MM.1S (cell line): ENCODE results near the gene USP54.
"Not testable (repeated sequence)": the region's sequence is repeated elsewhere in the genome, so short reads cannot be mapped to it uniquely, and the experiment has no call there.

ENCODE experiments used
- CTCF ChIP-seq: fragments of 300-600 bp; sonication (generic); IDR thresholded peaks from 2 replicates; pipeline ENCODE4 v1.5.1; 2016; ENCODE audit warnings: antibody characterized with exemption, low read length, mixed read lengths
- EZH2 ChIP-seq: fragments of 300-600 bp; sonication (generic); optimal IDR thresholded peaks from 2 replicates; pipeline ENCODE3; 2017; ENCODE audit warnings: low read depth, mild to moderate bottlenecking, antibody characterized with exemption, low read length, mixed read lengths
- EZH2phosphoT487 ChIP-seq: fragments of 300-600 bp; sonication (generic); IDR thresholded peaks from 2 replicates; pipeline ENCODE4 v1.6.1; 2018; ENCODE audit warnings: antibody characterized with exemption, low read length

- not testable (repeated sequence) for TF ChIP-seq EZH2, CTCF, EZH2phosphoT487
Observed at GRCh38 chr10:73620974-73621373, 29.8 kb upstream of the USP54 start.
